ENCODE data around the gene RTN1.
A peak's percentile ranks its signal among the peaks of the same experiment; 100 is the strongest.

The RTN1 gene

GRCh38 chr14:59583755-59584154, 286.8 kb downstream of the RTN1 start:
- DNase-seq, result no peak
- H3K27me3 Mint-ChIP-seq (ENCODE audit: low read depth, poor library complexity), result peaks cover 3% of the 10 kb centered on the region

GRCh38 chr14:59582845-59583509, 287.6 kb downstream of the RTN1 start:
- H3K36me3 Mint-ChIP-seq (ENCODE audit: low read depth), result no peaks in the 10 kb centered on the region
- H3K27ac Mint-ChIP-seq, result no peak overlapping the region
- H3K4me1 Mint-ChIP-seq, result peaks cover 14% of the 10 kb centered on the region
- DNase-seq, result no peak
- H3K4me3 Mint-ChIP-seq, result no peak overlapping the region
- peaks cover 6% of the 10 kb centered on the region for H3K27me3 Mint-ChIP-seq (ENCODE audit: low read depth, poor library complexity)
- H3K9me3 Mint-ChIP-seq, result no peaks in the 10 kb centered on the region
- TF ChIP-seq CTCF (IDR thresholded peaks at IDR 0.05), result no peak

More at GRCh38 chr14:59583755-59584154, 286.8 kb downstream of the RTN1 start:
- no peaks in the 10 kb centered on the region for H3K9me3 Mint-ChIP-seq
- peaks cover 14% of the 10 kb centered on the region for H3K4me1 Mint-ChIP-seq
- H3K36me3 Mint-ChIP-seq (ENCODE audit: low read depth), result no peaks in the 10 kb centered on the region
- H3K4me3 Mint-ChIP-seq, result no peak overlapping the region
- no peak for TF ChIP-seq CTCF (IDR thresholded peaks at IDR 0.05)
- no peak overlapping the region for H3K27ac Mint-ChIP-seq

- no peaks in the 10 kb centered on the region for H3K36me3 Mint-ChIP-seq (ENCODE audit: low read depth)
- H3K27ac Mint-ChIP-seq, result no peak overlapping the region
- H3K27me3 Mint-ChIP-seq (ENCODE audit: low read depth, poor library complexity), result peaks cover 6% of the 10 kb centered on the region
- TF ChIP-seq CTCF (IDR thresholded peaks at IDR 0.05), result no peak
- DNase-seq, result no peak
- H3K9me3 Mint-ChIP-seq, result no peaks in the 10 kb centered on the region
- H3K4me3 Mint-ChIP-seq, result no peak overlapping the region
- H3K4me1 Mint-ChIP-seq, result peaks cover 14% of the 10 kb centered on the region
These were observed 288.4 kb downstream of the RTN1 start for GRCh38 chr14:59582161-59582560.

- Mint-ChIP-seq H3K27me3 (ENCODE audit: low read depth, poor library complexity) (peaks cover 6% of the 10 kb centered on the region), H3K36me3 (ENCODE audit: low read depth) (no peaks in the 10 kb centered on the region), H3K9me3 (no peaks in the 10 kb centered on the region), H3K4me3 (no peak overlapping the region), H3K27ac (no peak overlapping the region), H3K4me1 (peaks cover 14% of the 10 kb centered on the region)
- no peak for DNase-seq
- TF ChIP-seq CTCF (IDR thresholded peaks at IDR 0.05), result no peak
These were observed 289.7 kb downstream of the RTN1 start for GRCh38 chr14:59580911-59581310.

GRCh38 chr14:59576332-59577294, 294.0 kb downstream of the RTN1 start, which contains the start of gene CCDC175:
CCDC175 (minus strand) TSS chr14:59576812; CDS start chr14:59576775, 37 bp downstream.
- Mint-ChIP-seq H3K36me3 (ENCODE audit: low read depth) (no peaks in the 10 kb centered on the region), H3K27ac (no peak within 1 kb of the TSS), H3K4me1 (no peaks in the 10 kb centered on the region), H3K9me3 (no peaks in the 10 kb centered on the region), H3K4me3 (peak within 1 kb of the TSS; percentile 85), H3K27me3 (ENCODE audit: low read depth, poor library complexity) (peaks cover 3% of the 10 kb centered on the region)
- peak; percentile 97 for DNase-seq
- TF ChIP-seq CTCF (IDR thresholded peaks at IDR 0.05), result peak; percentile 94

Measured in nephron progenitor cell (in vitro differentiated cells).